Ishikawa (cell line): ENCODE measurements around the gene MASTL.

Experiments used
- CEBPB ChIP-seq: IDR thresholded peaks from 2 replicates; pipeline ENCODE4 v1.6.1; 2012
- CREB1 ChIP-seq: IDR thresholded peaks from 2 replicates; pipeline ENCODE4 v1.6.1; 2012; ENCODE audit warnings: low read depth
- EGR1 ChIP-seq: IDR thresholded peaks from 2 replicates; pipeline ENCODE4 v1.6.1; 2012
- EP300 ChIP-seq: IDR thresholded peaks from 2 replicates; pipeline ENCODE4 v1.6.1; 2012; ENCODE audit warnings: borderline replicate concordance
- FOXM1 ChIP-seq: IDR thresholded peaks from 2 replicates; pipeline ENCODE4 v1.6.1; 2012; ENCODE audit warnings: low read depth, borderline replicate concordance
- MAX ChIP-seq: IDR thresholded peaks from 2 replicates; pipeline ENCODE4 v1.6.1; 2012
- NFIC ChIP-seq: IDR thresholded peaks from 2 replicates; pipeline ENCODE4 v1.6.1; 2012
- RAD21 ChIP-seq: IDR thresholded peaks from 2 replicates; pipeline ENCODE4 v1.6.1; 2012; ENCODE audit warnings: low read depth
- REST ChIP-seq: IDR thresholded peaks from 2 replicates; pipeline ENCODE4 v1.6.1; 2012; ENCODE audit warnings: low read depth, mild to moderate bottlenecking
- TAF1 ChIP-seq: IDR thresholded peaks from 2 replicates; pipeline ENCODE4 v1.6.1; 2012; ENCODE audit warnings: low read depth, mild to moderate bottlenecking
- TCF12 ChIP-seq: IDR thresholded peaks from 2 replicates; pipeline ENCODE4 v1.6.1; 2012; ENCODE audit warnings: low read depth
- USF1 ChIP-seq: IDR thresholded peaks from 2 replicates; pipeline ENCODE4 v1.6.1; 2012
- YY1 ChIP-seq: IDR thresholded peaks from 2 replicates; pipeline ENCODE4 v1.6.1; 2012; ENCODE audit warnings: low read depth

GRCh38 chr10:27207350-27207749 is 52.2 kb downstream of the MASTL start:
- TF ChIP-seq TAF1 (no peak), MAX (no peak), USF1 (no peak), RAD21 (no peak), EP300 (no peak), FOXM1 (no peak), YY1 (no peak), REST (no peak), NFIC (no peak), CEBPB (no peak), TCF12 (no peak), CREB1 (no peak), EGR1 (no peak)
